ENCODE measurements around the gene CTIF.

CTIF gene

DNA sequence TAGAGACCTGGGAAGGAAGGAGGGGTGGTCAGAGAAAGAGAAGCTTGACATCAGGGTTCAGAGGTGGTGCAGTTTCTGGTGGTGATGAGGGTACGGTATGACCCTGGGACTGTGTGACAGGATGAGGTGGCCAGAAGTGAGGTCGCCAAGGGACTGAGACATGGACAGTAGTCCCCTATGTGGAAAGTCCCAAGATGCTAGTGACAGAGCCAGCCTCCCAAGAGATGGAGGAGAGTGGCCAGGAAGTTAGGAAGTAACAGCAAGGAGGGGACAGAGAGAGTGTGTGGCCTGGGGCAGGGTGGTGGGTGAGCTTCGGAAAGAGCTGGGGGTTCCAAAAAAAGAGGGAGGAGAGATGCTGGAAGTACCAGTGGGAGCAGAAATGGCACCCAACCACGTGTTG, 345.9 kb downstream of the CTIF start:
- TF ChIP-seq, protein P1, sequence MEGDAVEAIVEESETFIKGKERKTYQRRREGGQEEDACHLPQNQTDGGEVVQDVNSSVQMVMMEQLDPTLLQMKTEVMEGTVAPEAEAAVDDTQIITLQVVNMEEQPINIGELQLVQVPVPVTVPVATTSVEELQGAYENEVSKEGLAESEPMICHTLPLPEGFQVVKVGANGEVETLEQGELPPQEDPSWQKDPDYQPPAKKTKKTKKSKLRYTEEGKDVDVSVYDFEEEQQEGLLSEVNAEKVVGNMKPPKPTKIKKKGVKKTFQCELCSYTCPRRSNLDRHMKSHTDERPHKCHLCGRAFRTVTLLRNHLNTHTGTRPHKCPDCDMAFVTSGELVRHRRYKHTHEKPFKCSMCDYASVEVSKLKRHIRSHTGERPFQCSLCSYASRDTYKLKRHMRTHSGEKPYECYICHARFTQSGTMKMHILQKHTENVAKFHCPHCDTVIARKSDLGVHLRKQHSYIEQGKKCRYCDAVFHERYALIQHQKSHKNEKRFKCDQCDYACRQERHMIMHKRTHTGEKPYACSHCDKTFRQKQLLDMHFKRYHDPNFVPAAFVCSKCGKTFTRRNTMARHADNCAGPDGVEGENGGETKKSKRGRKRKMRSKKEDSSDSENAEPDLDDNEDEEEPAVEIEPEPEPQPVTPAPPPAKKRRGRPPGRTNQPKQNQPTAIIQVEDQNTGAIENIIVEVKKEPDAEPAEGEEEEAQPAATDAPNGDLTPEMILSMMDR (IDR thresholded peaks at IDR 0.05) = no peak
- TF ChIP-seq ZFX (IDR thresholded peaks at IDR 0.05; ENCODE audit: borderline replicate concordance) = no peak
- no peak overlapping the region for H3K27ac ChIP-seq

DNA sequence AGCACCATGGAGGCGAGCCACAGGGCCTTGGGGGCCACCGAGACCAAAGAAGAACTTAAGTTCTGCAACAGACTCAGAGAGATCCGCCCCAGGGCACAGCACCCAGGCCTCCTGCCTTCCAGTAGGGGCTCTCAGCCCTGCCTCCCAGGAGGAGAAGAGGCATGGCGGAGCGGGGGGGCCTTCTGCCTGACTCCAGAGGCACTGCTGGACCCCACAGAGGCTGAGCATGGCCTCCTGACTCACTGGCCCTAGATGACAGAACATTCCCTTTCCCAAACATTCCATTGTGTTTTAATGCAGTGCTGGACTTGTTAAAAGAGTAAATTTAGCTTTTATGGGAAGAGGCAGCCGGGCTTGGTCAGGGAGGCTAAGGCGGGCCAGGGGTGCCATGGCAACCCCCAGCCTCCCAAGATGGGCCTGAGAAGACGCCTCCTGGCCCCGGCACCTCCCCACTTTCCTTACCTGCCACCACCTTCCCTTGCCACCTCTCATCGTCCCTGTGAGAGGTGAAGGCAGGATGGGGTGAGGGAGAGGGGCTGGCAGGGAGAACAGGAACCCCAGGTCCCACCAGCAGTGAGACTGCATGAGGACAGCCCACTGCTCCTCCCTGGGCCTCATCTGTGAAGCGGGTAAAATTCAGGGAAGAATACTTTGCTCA, 346.6 kb downstream of the CTIF start:
- TF ChIP-seq, protein P1 (IDR thresholded peaks at IDR 0.05) = no peak
- no peak for TF ChIP-seq ZFX (IDR thresholded peaks at IDR 0.05; ENCODE audit: borderline replicate concordance)
- H3K27ac ChIP-seq = no peak overlapping the region

DNA sequence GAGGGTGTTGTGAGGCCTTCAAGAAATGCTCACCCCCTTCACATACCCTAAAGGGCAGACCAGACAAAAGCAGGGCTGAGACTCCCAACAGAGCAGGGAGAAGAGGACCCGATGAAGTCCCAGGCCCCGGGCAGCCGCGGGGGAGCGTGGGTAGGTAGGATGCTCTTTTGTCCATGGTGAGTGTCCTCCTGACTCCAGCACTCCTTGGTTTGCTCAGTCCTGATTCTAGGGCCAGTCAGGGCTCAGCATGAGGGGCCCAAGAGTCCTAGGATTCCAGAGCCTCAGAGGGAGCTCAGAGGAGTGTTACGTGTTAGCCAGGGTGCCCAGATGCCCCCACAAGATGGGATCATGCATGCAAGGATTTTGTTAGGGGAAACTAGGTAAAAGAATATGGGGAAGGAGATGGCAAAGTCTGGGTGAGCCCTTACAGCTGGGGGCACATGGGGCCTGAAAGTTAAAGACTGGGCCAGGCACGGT, 347.1 kb downstream of the CTIF start:
- no peak for TF ChIP-seq ZFX (IDR thresholded peaks at IDR 0.05; ENCODE audit: borderline replicate concordance)
- TF ChIP-seq, protein P1 (IDR thresholded peaks at IDR 0.05) = no peak
- H3K27ac ChIP-seq = no peak overlapping the region

DNA sequence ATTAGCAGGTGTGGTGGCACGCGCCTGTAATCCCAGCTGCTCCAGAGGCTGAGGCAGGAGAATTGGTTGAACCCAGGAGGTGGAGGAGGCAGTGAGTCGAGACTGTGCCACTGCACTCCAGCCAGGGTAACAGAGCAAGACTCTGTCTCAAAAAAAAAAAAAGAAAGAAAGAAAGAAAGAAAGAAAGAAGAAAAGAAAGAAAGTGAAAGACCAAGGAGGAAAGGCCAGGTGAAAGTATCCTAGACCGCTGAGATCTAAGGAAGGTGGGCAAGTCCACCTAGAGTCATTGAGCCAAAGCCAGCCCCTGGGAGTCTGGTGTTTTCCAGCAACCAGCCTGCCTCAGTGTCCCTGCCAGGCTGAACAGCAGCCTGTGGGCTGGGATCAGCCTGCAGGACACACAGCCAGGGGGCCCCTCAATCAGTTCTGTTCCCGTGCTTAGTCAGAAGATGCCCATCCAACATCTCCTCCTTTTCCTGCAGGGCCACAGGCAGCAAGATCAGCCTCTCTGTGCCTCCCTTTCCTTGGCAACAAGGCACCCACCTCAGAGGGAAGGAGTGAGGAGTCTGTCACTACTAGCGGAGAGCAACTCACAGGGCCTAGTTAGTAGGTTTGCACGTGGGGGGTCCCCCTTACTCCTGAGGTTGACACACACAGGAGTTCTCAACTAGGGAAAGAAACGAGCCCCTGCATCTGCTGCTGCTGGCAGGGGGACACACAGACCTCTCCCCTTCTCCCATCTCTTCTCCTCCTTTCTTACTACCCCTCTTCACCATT, 347.9 kb downstream of the CTIF start:
- no peak overlapping the region for H3K27ac ChIP-seq
- TF ChIP-seq, protein P1 (IDR thresholded peaks at IDR 0.05) = no peak
- TF ChIP-seq ZFX (IDR thresholded peaks at IDR 0.05; ENCODE audit: borderline replicate concordance) = no peak

DNA sequence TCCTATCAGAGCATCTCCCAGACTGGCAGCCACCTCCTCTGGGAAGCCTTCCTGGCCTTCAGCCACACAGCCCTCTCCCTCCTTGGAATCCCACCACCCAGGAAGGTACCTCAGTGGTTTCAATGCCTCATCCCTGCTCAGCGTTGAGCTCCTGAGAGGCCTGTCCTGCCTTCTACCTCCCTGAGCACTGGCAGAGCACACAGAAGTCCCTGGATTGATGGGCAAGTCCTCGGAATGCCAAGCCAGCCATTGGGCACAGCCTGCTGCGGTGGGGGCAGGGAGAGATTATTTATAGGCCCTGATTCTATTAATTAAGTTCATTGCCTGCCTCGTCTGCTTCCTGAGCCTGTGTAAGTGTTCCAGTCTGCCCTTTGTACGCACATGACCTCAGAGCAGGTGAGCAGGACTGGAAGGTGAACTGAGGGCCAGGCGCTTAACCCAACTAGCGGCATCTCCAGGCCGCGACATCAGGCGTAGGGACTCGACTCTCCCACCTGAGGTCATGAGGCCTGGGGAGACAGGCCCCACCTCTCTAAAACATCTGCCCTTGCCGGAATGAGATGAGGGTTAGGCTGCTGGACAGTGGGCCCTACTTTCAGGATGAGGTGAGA, 348.6 kb downstream of the CTIF start:
- H3K27ac ChIP-seq = no peak overlapping the region

DNA sequence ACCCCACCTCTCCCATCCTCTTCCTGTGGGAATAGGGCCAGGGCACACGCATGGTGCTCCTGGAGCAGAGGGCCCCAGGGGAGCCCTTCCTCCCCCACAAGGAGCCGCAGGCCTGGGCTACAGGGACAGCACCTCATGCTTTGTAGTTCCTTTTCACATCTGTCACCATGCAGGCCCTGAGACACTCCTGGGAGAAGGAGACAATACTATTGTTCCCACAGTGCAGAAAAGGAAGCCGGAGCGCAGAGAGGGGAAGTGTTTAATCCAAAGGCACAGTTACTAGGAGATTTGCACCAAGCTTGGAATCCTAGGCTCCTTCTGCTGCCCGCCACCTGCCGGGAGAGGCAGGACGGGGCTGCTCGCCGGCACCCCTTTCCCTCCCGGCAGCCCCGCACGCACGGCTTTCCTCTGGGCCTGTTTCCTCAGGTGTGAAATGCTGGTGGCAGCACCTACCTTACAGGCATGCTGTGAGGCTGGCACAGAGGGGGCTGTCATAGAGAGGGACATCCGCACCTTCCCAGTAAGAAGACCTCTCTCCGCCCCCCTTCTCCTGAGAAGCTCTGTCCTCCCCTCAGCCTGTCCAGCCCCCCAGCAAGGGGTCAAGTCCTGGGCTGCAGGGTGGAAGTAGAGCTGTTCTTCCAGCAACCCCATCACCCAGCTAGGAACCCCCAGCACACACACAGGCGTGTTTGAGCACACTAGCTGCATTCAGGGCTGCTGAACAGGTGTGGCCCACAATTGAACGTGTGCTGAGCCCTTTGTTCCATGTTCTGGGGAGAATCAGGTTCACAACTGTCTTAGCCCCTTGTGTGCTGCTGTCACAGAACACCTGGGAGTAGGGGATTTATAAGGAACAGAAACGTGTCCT, 349.3 kb downstream of the CTIF start:
- no peak for TF ChIP-seq ZFX (IDR thresholded peaks at IDR 0.05; ENCODE audit: borderline replicate concordance)
- TF ChIP-seq, protein P1 (IDR thresholded peaks at IDR 0.05) = no peak
- H3K27ac ChIP-seq = no peak overlapping the region

More for the DNA sequence above, 348.6 kb downstream of the CTIF start:
- TF ChIP-seq, protein P1 (IDR thresholded peaks at IDR 0.05) = no peak
- TF ChIP-seq ZFX (IDR thresholded peaks at IDR 0.05; ENCODE audit: borderline replicate concordance) = no peak

Measured in 22Rv1 (cell line).